Measurements from ENCODE around the gene TPPP3.
A peak's percentile ranks its signal among the peaks of the same experiment; 100 is the strongest.

The TPPP3 gene

DNA sequence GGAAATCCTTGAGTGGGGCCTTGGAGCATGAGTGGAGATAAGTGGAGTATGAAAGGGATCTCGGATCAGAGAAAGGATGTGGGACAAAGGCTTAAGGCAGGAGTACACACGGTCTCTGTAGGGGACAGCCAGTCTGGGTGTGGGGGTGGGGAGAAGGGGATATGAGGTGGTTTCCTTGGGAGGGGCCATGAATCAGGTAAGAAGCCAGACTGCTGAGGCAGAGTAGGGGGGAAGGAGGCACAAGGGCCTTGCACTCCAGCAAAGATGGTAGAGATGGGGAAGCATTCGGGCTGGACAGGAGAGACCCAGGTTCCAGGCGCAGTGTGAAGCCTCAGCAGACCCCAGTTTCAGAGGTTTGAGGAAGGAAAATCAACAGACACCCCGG is 39.2 kb upstream of the TPPP3 start:
- Histone ChIP-seq H3K4me3 (ENCODE audit: extremely low read depth, insufficient read depth, low read length, poor library complexity, severe bottlenecking) (no peak overlapping the region), H3K27ac (ENCODE audit: low read depth, low read length, severe bottlenecking) (no peak overlapping the region), H3K36me3 (ENCODE audit: control insufficient read depth, insufficient read depth, low read length) (peaks cover 10% of the 10 kb centered on the region), H3K9me3 (ENCODE audit: control insufficient read depth, low read length) (no peaks in the 10 kb centered on the region), H3K4me1 (ENCODE audit: control insufficient read depth, insufficient read depth, low read length, poor library complexity, severe bottlenecking) (peaks cover 4% of the 10 kb centered on the region)
- 63 to 73% methylated on average over 4 to 5 of the region's 5 CpGs for WGBS, 2 experiments (ENCODE audit: insufficient coverage in 2 of 2)

DNA sequence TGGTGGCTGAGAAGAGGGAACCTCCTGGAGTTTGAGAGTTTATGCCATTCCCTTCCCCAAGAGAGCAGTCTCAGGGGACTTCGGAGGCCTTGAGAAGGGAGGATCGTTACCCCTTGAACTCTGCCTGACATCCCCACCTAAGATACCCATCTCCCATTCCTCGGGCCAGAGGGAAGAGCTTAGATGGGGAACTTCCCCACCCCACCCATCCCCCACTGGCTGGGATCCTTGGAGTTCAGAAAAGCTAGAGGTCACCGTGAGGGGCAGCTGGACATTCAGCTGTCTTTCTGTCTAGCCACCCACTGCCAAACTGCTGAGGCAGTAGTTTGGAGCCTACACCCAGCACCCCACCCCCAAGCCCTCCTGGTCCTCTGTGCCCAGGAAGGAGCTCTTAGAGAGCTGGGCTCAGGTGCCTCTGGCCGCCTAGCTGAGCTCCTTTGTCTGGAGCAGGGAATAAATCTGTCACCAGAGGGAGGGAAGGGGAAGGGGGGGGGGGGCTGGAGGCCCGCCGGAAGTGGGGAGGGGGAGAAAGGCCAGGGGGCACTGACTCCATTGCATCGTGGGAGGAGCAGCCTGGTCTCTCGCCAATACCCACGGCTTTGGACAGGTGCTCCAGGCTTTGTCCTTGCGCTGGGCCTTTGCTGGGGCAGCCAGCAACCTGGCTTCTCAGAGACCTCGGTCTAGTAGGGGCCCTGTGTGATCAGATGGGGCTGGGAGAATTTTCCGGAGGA is 38.6 kb upstream of the TPPP3 start:
- H3K4me3 ChIP-seq (ENCODE audit: extremely low read depth, insufficient read depth, low read length, poor library complexity, severe bottlenecking), result peak overlapping the region; percentile 25
- H3K4me1 ChIP-seq (ENCODE audit: control insufficient read depth, insufficient read depth, low read length, poor library complexity, severe bottlenecking), result peaks cover 4% of the 10 kb centered on the region
- H3K36me3 ChIP-seq (ENCODE audit: control insufficient read depth, insufficient read depth, low read length), result peaks cover 4% of the 10 kb centered on the region
- no peak overlapping the region for H3K27ac ChIP-seq (ENCODE audit: low read depth, low read length, severe bottlenecking)
- H3K9me3 ChIP-seq (ENCODE audit: control insufficient read depth, low read length), result no peaks in the 10 kb centered on the region
- WGBS, 2 experiments (ENCODE audit: insufficient coverage in 2 of 2), result 29 to 48% methylated on average over 5 to 6 of the region's 13 CpGs

- Histone ChIP-seq H3K4me1 (ENCODE audit: control insufficient read depth, insufficient read depth, low read length, poor library complexity, severe bottlenecking) (peaks cover 4% of the 10 kb centered on the region), H3K36me3 (ENCODE audit: control insufficient read depth, insufficient read depth, low read length) (no peaks in the 10 kb centered on the region), H3K27ac (ENCODE audit: low read depth, low read length, severe bottlenecking) (no peak within 1 kb of the TSS), H3K9me3 (ENCODE audit: control insufficient read depth, low read length) (no peaks in the 10 kb centered on the region), H3K4me3 (ENCODE audit: extremely low read depth, insufficient read depth, low read length, poor library complexity, severe bottlenecking) (peak within 1 kb of the TSS; percentile 25)
- 1 to 3% methylated on average over 47 to 58 of the region's 87 CpGs for WGBS, 2 experiments (ENCODE audit: insufficient coverage in 2 of 2)
These were observed 37.9 kb upstream of the TPPP3 start, which contains the start of gene HSD11B2 for GRCh38 chr16:67430977-67431774. Gene HSD11B2 (plus strand): TSS chr16:67431121. CDS start chr16:67431249, 128 bp downstream.

GRCh38 chr16:67430504-67430976 is 37.2 kb upstream of the TPPP3 start:
- Histone ChIP-seq H3K4me3 (ENCODE audit: extremely low read depth, insufficient read depth, low read length, poor library complexity, severe bottlenecking) (peak overlapping the region; percentile 25), H3K27ac (ENCODE audit: low read depth, low read length, severe bottlenecking) (no peak overlapping the region), H3K9me3 (ENCODE audit: control insufficient read depth, low read length) (no peaks in the 10 kb centered on the region), H3K4me1 (ENCODE audit: control insufficient read depth, insufficient read depth, low read length, poor library complexity, severe bottlenecking) (peaks cover 4% of the 10 kb centered on the region), H3K36me3 (ENCODE audit: control insufficient read depth, insufficient read depth, low read length) (no peaks in the 10 kb centered on the region)
- 2 to 4% methylated on average over 35 to 44 of the region's 53 CpGs for WGBS, 2 experiments (ENCODE audit: insufficient coverage in 2 of 2)

GRCh38 chr16:67429799-67430503 is 36.7 kb upstream of the TPPP3 start:
- WGBS, 2 experiments (ENCODE audit: insufficient coverage in 2 of 2), result 48 to 49% methylated on average over 6 to 11 of the region's 13 CpGs
- Histone ChIP-seq H3K4me3 (ENCODE audit: extremely low read depth, insufficient read depth, low read length, poor library complexity, severe bottlenecking) (peak overlapping the region; percentile 25), H3K4me1 (ENCODE audit: control insufficient read depth, insufficient read depth, low read length, poor library complexity, severe bottlenecking) (peaks cover 7% of the 10 kb centered on the region), H3K36me3 (ENCODE audit: control insufficient read depth, insufficient read depth, low read length) (no peaks in the 10 kb centered on the region), H3K27ac (ENCODE audit: low read depth, low read length, severe bottlenecking) (no peak overlapping the region), H3K9me3 (ENCODE audit: control insufficient read depth, low read length) (no peaks in the 10 kb centered on the region)

- no peak overlapping the region for H3K4me3 ChIP-seq (ENCODE audit: extremely low read depth, insufficient read depth, low read length, poor library complexity, severe bottlenecking)
- no peak overlapping the region for H3K27ac ChIP-seq (ENCODE audit: low read depth, low read length, severe bottlenecking)
- H3K4me1 ChIP-seq (ENCODE audit: control insufficient read depth, insufficient read depth, low read length, poor library complexity, severe bottlenecking), result peaks cover 8% of the 10 kb centered on the region
- 93 to 100% methylated on average over 3 of the region's 3 CpGs for WGBS, 2 experiments (ENCODE audit: insufficient coverage in 2 of 2)
- no peaks in the 10 kb centered on the region for H3K9me3 ChIP-seq (ENCODE audit: control insufficient read depth, low read length)
- no peaks in the 10 kb centered on the region for H3K36me3 ChIP-seq (ENCODE audit: control insufficient read depth, insufficient read depth, low read length)
These were observed 35.9 kb upstream of the TPPP3 start for GRCh38 chr16:67429053-67429798.

DNA sequence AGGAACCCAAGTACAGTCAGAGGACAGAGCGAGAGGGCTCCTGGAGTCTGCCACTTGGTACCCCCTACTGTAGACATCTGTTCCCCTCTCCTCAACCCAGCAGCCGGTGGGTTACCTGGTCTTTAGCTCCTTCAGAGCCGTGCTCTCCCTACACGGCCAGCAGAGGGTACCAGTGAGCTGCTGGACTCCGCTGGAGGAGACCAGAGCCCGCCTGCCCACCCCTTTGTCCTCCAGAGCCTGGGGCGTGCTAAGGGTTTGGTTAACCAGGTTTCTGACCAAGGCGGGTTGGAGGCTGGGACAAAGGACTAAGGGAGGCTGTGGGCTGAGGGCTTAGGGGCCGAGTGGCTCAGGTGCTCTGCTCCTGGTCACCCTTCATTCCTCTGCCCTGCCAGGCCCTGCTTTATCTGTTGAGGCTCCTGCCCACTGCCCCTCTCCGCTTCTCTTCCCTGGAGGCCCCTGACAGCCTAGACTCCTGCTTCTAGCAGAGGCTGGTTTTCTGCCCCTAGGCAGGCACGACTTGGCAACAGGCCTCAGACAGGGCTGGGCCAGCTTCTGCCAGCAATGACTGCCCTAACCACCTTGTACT is 34.9 kb upstream of the TPPP3 start:
- Histone ChIP-seq H3K4me1 (ENCODE audit: control insufficient read depth, insufficient read depth, low read length, poor library complexity, severe bottlenecking) (peaks cover 12% of the 10 kb centered on the region), H3K27ac (ENCODE audit: low read depth, low read length, severe bottlenecking) (no peak overlapping the region), H3K4me3 (ENCODE audit: extremely low read depth, insufficient read depth, low read length, poor library complexity, severe bottlenecking) (no peak overlapping the region), H3K36me3 (ENCODE audit: control insufficient read depth, insufficient read depth, low read length) (no peaks in the 10 kb centered on the region), H3K9me3 (ENCODE audit: control insufficient read depth, low read length) (no peaks in the 10 kb centered on the region)
- 22 to 24% methylated on average over 7 to 8 of the region's 11 CpGs for WGBS, 2 experiments (ENCODE audit: insufficient coverage in 2 of 2)

GRCh38 chr16:67426950-67427349 is 33.7 kb upstream of the TPPP3 start:
- no peak overlapping the region for H3K27ac ChIP-seq (ENCODE audit: low read depth, low read length, severe bottlenecking)
- no peaks in the 10 kb centered on the region for H3K9me3 ChIP-seq (ENCODE audit: control insufficient read depth, low read length)
- H3K4me3 ChIP-seq (ENCODE audit: extremely low read depth, insufficient read depth, low read length, poor library complexity, severe bottlenecking), result no peak overlapping the region
- no peaks in the 10 kb centered on the region for H3K36me3 ChIP-seq (ENCODE audit: control insufficient read depth, insufficient read depth, low read length)
- 85 to 89% methylated on average over 4 to 7 of the region's 7 CpGs for WGBS, 2 experiments (ENCODE audit: insufficient coverage in 2 of 2)
- peaks cover 8% of the 10 kb centered on the region for H3K4me1 ChIP-seq (ENCODE audit: control insufficient read depth, insufficient read depth, low read length, poor library complexity, severe bottlenecking)

- Histone ChIP-seq H3K36me3 (ENCODE audit: control insufficient read depth, insufficient read depth, low read length) (no peaks in the 10 kb centered on the region), H3K27ac (ENCODE audit: low read depth, low read length, severe bottlenecking) (no peak overlapping the region), H3K4me3 (ENCODE audit: extremely low read depth, insufficient read depth, low read length, poor library complexity, severe bottlenecking) (no peak overlapping the region), H3K9me3 (ENCODE audit: control insufficient read depth, low read length) (no peaks in the 10 kb centered on the region), H3K4me1 (ENCODE audit: control insufficient read depth, insufficient read depth, low read length, poor library complexity, severe bottlenecking) (peaks cover 8% of the 10 kb centered on the region)
- 92 to 100% methylated on average over 4 to 6 of the region's 7 CpGs for WGBS, 2 experiments (ENCODE audit: insufficient coverage in 2 of 2)
These were observed 32.7 kb upstream of the TPPP3 start for GRCh38 chr16:67426022-67426421.

DNA sequence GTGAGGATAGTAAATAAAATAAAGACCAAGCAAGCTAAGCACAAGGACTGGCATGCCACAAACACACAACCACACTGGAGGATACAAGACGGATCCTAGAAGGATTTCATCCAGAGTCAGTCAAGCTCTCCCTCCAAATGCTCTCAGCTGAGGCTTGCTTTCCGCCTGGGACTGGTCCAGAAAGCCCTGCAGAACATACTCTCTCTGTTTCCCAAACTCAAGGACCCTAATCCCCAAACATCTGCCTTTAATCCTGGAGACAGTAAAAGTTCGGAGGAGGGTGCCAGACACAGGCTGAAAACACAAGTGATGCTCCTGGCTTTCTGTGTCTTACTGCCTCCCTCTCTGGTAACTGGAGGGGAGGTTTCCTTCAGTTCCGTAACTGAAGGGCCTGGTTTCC is 32.3 kb upstream of the TPPP3 start:
- Histone ChIP-seq H3K36me3 (ENCODE audit: control insufficient read depth, insufficient read depth, low read length) (no peaks in the 10 kb centered on the region), H3K9me3 (ENCODE audit: control insufficient read depth, low read length) (no peaks in the 10 kb centered on the region), H3K4me3 (ENCODE audit: extremely low read depth, insufficient read depth, low read length, poor library complexity, severe bottlenecking) (no peak overlapping the region), H3K4me1 (ENCODE audit: control insufficient read depth, insufficient read depth, low read length, poor library complexity, severe bottlenecking) (peaks cover 8% of the 10 kb centered on the region), H3K27ac (ENCODE audit: low read depth, low read length, severe bottlenecking) (no peak overlapping the region)
- 85 to 89% methylated on average over 3 of the region's 4 CpGs for WGBS, 2 experiments (ENCODE audit: insufficient coverage in 2 of 2)
